Keratinocyte (primary cell): ENCODE measurements around the gene SLF2. TPM values are rescaled to one million over a fixed set of nuclear protein-coding genes. Genes with fewer than 3 reads are reported as not detected.

Experiments used
- DNase-seq: peaks from one replicate; pipeline ENCODE4 v3.0.0-alpha.2; 2011; ENCODE audit warnings: low read depth, missing footprints, low spot score
- FAIRE-seq: peaks from 2 replicates; lab custom pipeline; 2011; peaks lifted over from hg19 to GRCh38; lab: Jason Lieb, UNC
- H2AFZ ChIP-seq: 2 replicates; pipeline ENCODE4 v1.6.0; 2012; ENCODE audit warnings: low read length, control low read depth, inconsistent platforms; ENCODE audit not compliant: control insufficient read depth
- H3K27ac ChIP-seq: 2 replicates; pipeline ENCODE4 v1.5.1; 2011; ENCODE audit warnings: low read length; ENCODE audit not compliant: control insufficient read depth, insufficient read depth
- H3K27me3 ChIP-seq: 3 replicates; pipeline ENCODE4 v1.6.0; 2011; ENCODE audit warnings: low read length; ENCODE audit not compliant: control insufficient read depth, insufficient read depth; ENCODE audit errors: extremely low read depth
- H3K36me3 ChIP-seq, 2 experiments: 2 replicates in 1 of 2; 3 replicates in 1 of 2; pipeline ENCODE4 v1.5.1; 2011; ENCODE audit warnings: low read length in 2 of 2, mild to moderate bottlenecking in 1 of 2; ENCODE audit not compliant: control insufficient read depth in 2 of 2, insufficient read depth in 2 of 2; ENCODE audit errors: extremely low read depth in 1 of 2
- H3K4me1 ChIP-seq: 3 replicates; pipeline ENCODE4 v1.5.1; 2011; ENCODE audit warnings: low read length; ENCODE audit not compliant: control insufficient read depth, insufficient read depth; ENCODE audit errors: extremely low read depth
- H3K4me2 ChIP-seq: 3 replicates; pipeline ENCODE4 v1.6.0; 2011; ENCODE audit warnings: low read depth, low read length; ENCODE audit not compliant: control insufficient read depth, insufficient read depth; ENCODE audit errors: extremely low read depth
- H3K4me3 ChIP-seq, 3 experiments: fragments of 200-600 bp in 1 of 3; sonication (generic) in 1 of 3; 2 replicates in 2 of 3; 3 replicates in 1 of 3; pipeline ENCODE4 v1.5.1; 2011 to 2016; ENCODE audit warnings: low read length in 3 of 3, mild to moderate bottlenecking in 3 of 3, control low read depth in 2 of 3, inconsistent platforms in 1 of 3, low read depth in 1 of 3, mixed read lengths in 1 of 3, mixed run types in 1 of 3, moderate library complexity in 1 of 3; ENCODE audit not compliant: control insufficient read depth in 2 of 3, insufficient read depth in 2 of 3; ENCODE audit errors: extremely low read depth in 1 of 3
- H3K79me2 ChIP-seq: 2 replicates; pipeline ENCODE4 v1.6.0; 2012; ENCODE audit warnings: low read length; ENCODE audit not compliant: control insufficient read depth, insufficient read depth
- H3K9ac ChIP-seq: 3 replicates; pipeline ENCODE4 v1.6.0; 2011; ENCODE audit warnings: low read length; ENCODE audit not compliant: control insufficient read depth, insufficient read depth; ENCODE audit errors: extremely low read depth
- H3K9me1 ChIP-seq: 3 replicates; pipeline ENCODE4 v1.6.0; 2011; ENCODE audit warnings: low read length; ENCODE audit not compliant: control insufficient read depth, insufficient read depth; ENCODE audit errors: extremely low read depth
- H3K9me3 ChIP-seq: 2 replicates; pipeline ENCODE4 v1.5.1; 2012; ENCODE audit warnings: low read depth, low read length; ENCODE audit not compliant: control insufficient read depth
- H4K20me1 ChIP-seq: 3 replicates; pipeline ENCODE4 v1.6.0; 2011; ENCODE audit warnings: low read length; ENCODE audit not compliant: control insufficient read depth, insufficient read depth; ENCODE audit errors: extremely low read depth
- EZH2 ChIP-seq: IDR thresholded peaks from one replicate; pipeline ENCODE4 v1.6.1; 2012; ENCODE audit warnings: inconsistent platforms, mild to moderate bottlenecking, low read length, moderate library complexity
- dilution Hi-C: fragments of 300-500 bp; cut with MboI; formaldehyde crosslinking; loops from one replicate; pipeline ENCODE4 v1.7.0; 2020; ENCODE audit warnings: low sequenced_read_pairs; ENCODE audit not compliant: extremely low pct_ligation_motif_present
- polyA plus RNA-seq, 5 experiments: library from polyadenylated mRNA; depleted of rRNA in 3 of 5; stranded (reverse) in 3 of 5; stranded (forward) in 1 of 5; unstranded in 1 of 5; fragments of >200 nt; gene quantifications; 1 replicate in 1 of 5; 2 replicates in 3 of 5; 3 replicates in 1 of 5; pipeline versions ENCODE4 v1.2.1 to v1.2.3, GENCODE V29; 2011 to 2012; ENCODE audit warnings: missing spikeins in 2 of 5, low read depth in 1 of 5, low replicate concordance in 1 of 5
- TF ChIP-seq, protein P1 (sequence below), 3 experiments: IDR thresholded peaks in 1 of 3; conservative IDR thresholded peaks in 1 of 3; optimal IDR thresholded peaks in 1 of 3; 2 replicates in 2 of 3; 3 replicates in 1 of 3; pipeline versions ENCODE3 to v1.5.1; 2011; ENCODE audit warnings: low read length in 3 of 3, mild to moderate bottlenecking in 3 of 3, moderate library complexity in 2 of 3, control low read depth in 1 of 3, inconsistent platforms in 1 of 3; ENCODE audit not compliant: insufficient read depth in 2 of 3; ENCODE audit errors: extremely low read depth in 1 of 3

SLF2 gene
- polyA plus RNA-seq, 1 donor (not counting 4 experiments of a cell fraction or from before 2014, with no cell fraction given), result 7.1 TPM

DNA sequence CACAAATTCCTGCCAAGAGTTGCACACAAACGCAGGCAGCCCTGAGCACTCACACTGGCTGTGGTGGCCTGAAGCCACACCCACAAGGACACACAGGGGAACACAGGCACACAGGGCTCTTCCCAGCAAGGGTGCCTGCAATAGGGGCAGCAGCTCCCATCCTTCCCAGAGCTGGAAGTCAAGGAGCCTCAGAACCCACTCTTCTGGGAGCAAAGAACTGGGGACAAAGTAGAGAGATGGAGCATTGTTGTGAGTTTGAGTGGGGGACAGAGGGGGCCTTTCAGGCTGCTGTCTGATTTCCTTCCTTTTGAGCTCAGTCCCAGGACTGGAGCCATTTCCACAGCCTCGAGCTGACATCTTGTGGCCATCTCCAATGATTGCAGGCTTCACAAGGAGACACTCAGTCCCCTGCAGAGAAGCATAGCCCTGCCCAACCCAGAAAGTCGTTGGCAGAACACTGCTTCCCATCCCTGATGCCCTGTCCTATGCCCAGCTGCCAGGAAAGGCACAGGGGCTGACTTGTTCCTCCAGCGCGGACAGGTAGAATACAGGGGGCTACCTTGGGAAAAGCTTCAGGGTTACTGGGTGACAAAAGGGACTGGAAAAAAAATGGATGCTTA is 34.4 kb upstream of the SLF2 start:
- no peak overlapping the region for H2AFZ ChIP-seq
- peak; percentile 84 for FAIRE-seq
- H3K27me3 ChIP-seq, result peaks cover 27% of the 10 kb centered on the region
- no peak overlapping the region for H3K4me3 ChIP-seq
- H3K4me2 ChIP-seq, result no peak overlapping the region
- no peaks in the 10 kb centered on the region for H3K4me1 ChIP-seq
- peak; percentile 1 for TF ChIP-seq EZH2
- TF ChIP-seq, protein P1, sequence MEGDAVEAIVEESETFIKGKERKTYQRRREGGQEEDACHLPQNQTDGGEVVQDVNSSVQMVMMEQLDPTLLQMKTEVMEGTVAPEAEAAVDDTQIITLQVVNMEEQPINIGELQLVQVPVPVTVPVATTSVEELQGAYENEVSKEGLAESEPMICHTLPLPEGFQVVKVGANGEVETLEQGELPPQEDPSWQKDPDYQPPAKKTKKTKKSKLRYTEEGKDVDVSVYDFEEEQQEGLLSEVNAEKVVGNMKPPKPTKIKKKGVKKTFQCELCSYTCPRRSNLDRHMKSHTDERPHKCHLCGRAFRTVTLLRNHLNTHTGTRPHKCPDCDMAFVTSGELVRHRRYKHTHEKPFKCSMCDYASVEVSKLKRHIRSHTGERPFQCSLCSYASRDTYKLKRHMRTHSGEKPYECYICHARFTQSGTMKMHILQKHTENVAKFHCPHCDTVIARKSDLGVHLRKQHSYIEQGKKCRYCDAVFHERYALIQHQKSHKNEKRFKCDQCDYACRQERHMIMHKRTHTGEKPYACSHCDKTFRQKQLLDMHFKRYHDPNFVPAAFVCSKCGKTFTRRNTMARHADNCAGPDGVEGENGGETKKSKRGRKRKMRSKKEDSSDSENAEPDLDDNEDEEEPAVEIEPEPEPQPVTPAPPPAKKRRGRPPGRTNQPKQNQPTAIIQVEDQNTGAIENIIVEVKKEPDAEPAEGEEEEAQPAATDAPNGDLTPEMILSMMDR (optimal IDR thresholded peaks at IDR 0.05 in 1 of 3, IDR thresholded peaks at IDR 0.05 in 1 of 3, conservative IDR thresholded peaks at IDR 0.05 in 1 of 3; ENCODE audit: extremely low read depth in 1 of 3, insufficient read depth in 2 of 3, low read length in 3 of 3), result peak; percentile 75 to 85 (median 76)
- no peaks in the 10 kb centered on the region for H3K79me2 ChIP-seq
- no peak for DNase-seq
- H3K36me3 ChIP-seq, result no peaks in the 10 kb centered on the region
- H3K27ac ChIP-seq, result no peak overlapping the region
- dilution Hi-C loops, result loop anchor here (25.0 kb wide), 1 partner anchor 316 kb away; no protein-coding TSS in a partner anchor
- H4K20me1 ChIP-seq, result no peaks in the 10 kb centered on the region
- H3K9me1 ChIP-seq, result no peaks in the 10 kb centered on the region
- no peaks in the 10 kb centered on the region for H3K9me3 ChIP-seq
- H3K9ac ChIP-seq, result no peak overlapping the region

DNA sequence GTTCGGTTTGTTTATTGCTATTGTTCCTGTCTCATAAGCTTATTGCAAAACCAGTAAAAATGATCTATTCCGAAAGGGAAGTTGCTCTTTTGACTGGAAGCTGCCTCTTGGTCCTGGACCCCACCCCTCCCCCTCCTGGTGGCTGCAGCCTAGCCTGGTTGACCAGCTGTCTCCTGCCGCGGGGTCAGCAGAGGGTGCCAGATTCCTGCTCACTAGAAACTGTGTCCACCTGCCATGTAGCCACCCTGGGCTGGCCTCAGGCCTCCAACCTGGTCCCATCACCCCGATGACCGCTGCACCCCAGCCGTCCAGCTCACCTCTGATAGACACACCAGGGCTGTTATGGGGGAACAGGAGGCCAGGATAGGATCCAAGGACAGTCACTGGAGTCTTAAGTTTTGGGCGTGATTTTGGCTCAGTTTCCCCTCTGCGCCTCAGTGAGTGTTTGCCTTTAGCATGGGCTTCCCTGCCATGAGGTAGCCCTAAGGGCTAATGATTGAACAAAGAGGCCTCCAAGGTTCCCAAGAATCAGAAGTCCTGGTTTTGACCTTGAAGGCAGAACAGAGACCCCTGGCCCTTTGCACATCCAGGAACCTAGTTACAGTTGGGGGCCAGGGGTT is 32.9 kb upstream of the SLF2 start:
- Histone ChIP-seq H3K4me3 (no peak overlapping the region), H2AFZ (no peak overlapping the region), H3K36me3 (no peaks in the 10 kb centered on the region), H3K27ac (no peak overlapping the region), H3K9me3 (no peaks in the 10 kb centered on the region), H3K4me1 (no peaks in the 10 kb centered on the region), H3K9me1 (no peaks in the 10 kb centered on the region), H3K9ac (no peak overlapping the region), H4K20me1 (no peaks in the 10 kb centered on the region), H3K79me2 (no peaks in the 10 kb centered on the region), H3K27me3 (peaks cover 27% of the 10 kb centered on the region), H3K4me2 (no peak overlapping the region)
- DNase-seq, result no peak
- dilution Hi-C loops, result loop anchor here (25.0 kb wide), 1 partner anchor 318 kb away; no protein-coding TSS in a partner anchor
- no peak for FAIRE-seq
- TF ChIP-seq EZH2, result no peak
- TF ChIP-seq, protein P1 (optimal IDR thresholded peaks at IDR 0.05 in 1 of 3, IDR thresholded peaks at IDR 0.05 in 1 of 3, conservative IDR thresholded peaks at IDR 0.05 in 1 of 3; ENCODE audit: extremely low read depth in 1 of 3, insufficient read depth in 2 of 3, low read length in 3 of 3), result peak in 1 of 3 experiments; percentile 11
